ENCODE data around the gene SETMAR. TPM values are rescaled to one million over a fixed set of nuclear protein-coding genes. Genes with fewer than 3 reads are reported as not detected.

SETMAR gene
- polyA plus RNA-seq, 1 of the 3 experiments (the other 2 are of a cell fraction) = 10.6 TPM

- Histone ChIP-seq H3K9me2 (no peaks in the 10 kb centered on the region), H3K4me3 (ENCODE audit: low read depth in 2 of 2, low read length in 1 of 2) (no peak overlapping the region), H3K36me3 (replicated peaks in 1 of 2; ENCODE audit: control insufficient read depth in 1 of 2, insufficient read depth in 2 of 2, low read length in 1 of 2) (peaks cover 5 to 7% of the 10 kb centered on the region in 2 experiments), H2AFZ (ENCODE audit: low read depth) (no peak overlapping the region), H3K79me2 (ENCODE audit: insufficient read depth) (no peaks in the 10 kb centered on the region), H3K9ac (no peak overlapping the region), H4K20me1 (ENCODE audit: insufficient read depth) (no peaks in the 10 kb centered on the region), H3F3A (replicated peaks; ENCODE audit: insufficient read depth) (no peaks in the 10 kb centered on the region), H3K27me3 (ENCODE audit: insufficient read depth) (no peaks in the 10 kb centered on the region), H3K27ac (ENCODE audit: low read depth in 2 of 2, low read length in 1 of 2) (no peak overlapping the region), H3K4me1 (ENCODE audit: control insufficient read depth in 1 of 2, insufficient read depth in 2 of 2, low read depth in 1 of 2, low read length in 1 of 2) (peaks cover 0 to 19% of the 10 kb centered on the region in 2 experiments; a peak in 2 of 4 replicates), H3K9me3 (no peaks in the 10 kb centered on the region), H3K4me2 (no peak overlapping the region)
- CTCF ChIA-PET = interaction anchor here (0.8 to 2.3 kb wide), 5 partner anchors 9 to 273 kb away, joined by 3 to 14 read pairs (median 4); no protein-coding TSS in a partner anchor
- no peak for DNase-seq
- WGBS (ENCODE audit: low lambda C conversion rate) = 92% methylated on average over 12 of the region's 12 CpGs
- TF ChIP-seq MXI1 (IDR thresholded peaks at IDR 0.05; ENCODE audit: low read depth, low read length) (no peak), GATA2 (CRISPR knock-in tag; IDR thresholded peaks at IDR 0.05) (no peak), TAF1 (IDR thresholded peaks at IDR 0.05; ENCODE audit: borderline replicate concordance, low read depth, low read length) (no peak), IRF3 (IDR thresholded peaks at IDR 0.05; ENCODE audit: low read depth, low read length) (no peak)
- POLR2A ChIA-PET = no interaction called here
Measured at GRCh38 chr3:4359805-4360502, 56.8 kb downstream of the SETMAR start.

- Histone ChIP-seq H3K79me2 (ENCODE audit: insufficient read depth) (no peaks in the 10 kb centered on the region), H3K27me3 (ENCODE audit: insufficient read depth) (no peaks in the 10 kb centered on the region), H3K4me2 (no peak overlapping the region), H4K20me1 (ENCODE audit: insufficient read depth) (no peaks in the 10 kb centered on the region), H3K9ac (no peak overlapping the region), H3F3A (replicated peaks; ENCODE audit: insufficient read depth) (no peaks in the 10 kb centered on the region), H3K36me3 (replicated peaks in 1 of 2; ENCODE audit: control insufficient read depth in 1 of 2, insufficient read depth in 2 of 2, low read length in 1 of 2) (peaks cover 5 to 7% of the 10 kb centered on the region in 2 experiments), H3K4me3 (ENCODE audit: low read depth in 2 of 2, low read length in 1 of 2) (no peak overlapping the region), H3K9me2 (no peaks in the 10 kb centered on the region), H3K27ac (ENCODE audit: low read depth in 2 of 2, low read length in 1 of 2) (no peak overlapping the region), H3K9me3 (no peaks in the 10 kb centered on the region), H2AFZ (ENCODE audit: low read depth) (no peak overlapping the region), H3K4me1 (ENCODE audit: control insufficient read depth in 1 of 2, insufficient read depth in 2 of 2, low read depth in 1 of 2, low read length in 1 of 2) (peaks cover 0 to 10% of the 10 kb centered on the region in 2 experiments; a peak in 2 of 4 replicates)
- POLR2A ChIA-PET = no interaction called here
- no peak for TF ChIP-seq RCOR1 (IDR thresholded peaks at IDR 0.05; ENCODE audit: low read length)
- no peak for TF ChIP-seq ZBTB33 (IDR thresholded peaks at IDR 0.05; ENCODE audit: borderline replicate concordance, low read depth)
- no peak for TF ChIP-seq RAD21 (IDR thresholded peaks at IDR 0.05; ENCODE audit: low read length)
- TF ChIP-seq RXRA (IDR thresholded peaks at IDR 0.05; ENCODE audit: borderline replicate concordance, low read depth) = no peak
- no peak for TF ChIP-seq YY1 (IDR thresholded peaks at IDR 0.05; ENCODE audit: low read depth)
- TF ChIP-seq TCF12 (IDR thresholded peaks at IDR 0.05) = no peak
- TF ChIP-seq FOSL2 (IDR thresholded peaks at IDR 0.05; ENCODE audit: borderline replicate concordance, low read depth) = no peak
- no peak for TF ChIP-seq SIN3A (IDR thresholded peaks at IDR 0.05; ENCODE audit: borderline replicate concordance, low read depth, low read length)
- TF ChIP-seq EZH2phosphoT487 (IDR thresholded peaks at IDR 0.05; ENCODE audit: borderline replicate concordance, low read depth) = no peak
- TF ChIP-seq GABPA (IDR thresholded peaks at IDR 0.05; ENCODE audit: low read depth) = no peak
- no peak for TF ChIP-seq FOXJ3 (CRISPR knock-in tag; IDR thresholded peaks at IDR 0.05)
- TF ChIP-seq JUND (IDR thresholded peaks at IDR 0.05) = no peak
- TF ChIP-seq NRF1 (IDR thresholded peaks at IDR 0.05; ENCODE audit: low read depth, low read length) = no peak
- TF ChIP-seq PBX3 (IDR thresholded peaks at IDR 0.05) = no peak
- TF ChIP-seq REST (IDR thresholded peaks at IDR 0.05; ENCODE audit: low read depth, low read length) = no peak
- no peak for TF ChIP-seq FOXM1 (IDR thresholded peaks at IDR 0.05; ENCODE audit: low read depth)
- WGBS (ENCODE audit: low lambda C conversion rate) = 93% methylated on average over 6 of the region's 6 CpGs
- CTCF ChIA-PET = interaction anchor here (1.5 to 2.3 kb wide), 4 partner anchors 10 to 272 kb away, joined by 4 to 14 read pairs (median 8); no protein-coding TSS in a partner anchor
- no peak for DNase-seq
Measured at GRCh38 chr3:4360817-4361216, 57.6 kb downstream of the SETMAR start.

All from SK-N-SH (cell line).